ENCODE measurements around the gene PTK7. TPM values are rescaled to one million over a fixed set of nuclear protein-coding genes. Genes with fewer than 3 reads are reported as not detected.
"Not testable (repeated sequence)": the region's sequence is repeated elsewhere in the genome, so short reads cannot be mapped to it uniquely, and the experiment has no call there.

PTK7 gene
- total and polyA plus RNA-seq, 5 donors from 2014 or later: 0.25 to 2.3 TPM; not detected in 3

DNA sequence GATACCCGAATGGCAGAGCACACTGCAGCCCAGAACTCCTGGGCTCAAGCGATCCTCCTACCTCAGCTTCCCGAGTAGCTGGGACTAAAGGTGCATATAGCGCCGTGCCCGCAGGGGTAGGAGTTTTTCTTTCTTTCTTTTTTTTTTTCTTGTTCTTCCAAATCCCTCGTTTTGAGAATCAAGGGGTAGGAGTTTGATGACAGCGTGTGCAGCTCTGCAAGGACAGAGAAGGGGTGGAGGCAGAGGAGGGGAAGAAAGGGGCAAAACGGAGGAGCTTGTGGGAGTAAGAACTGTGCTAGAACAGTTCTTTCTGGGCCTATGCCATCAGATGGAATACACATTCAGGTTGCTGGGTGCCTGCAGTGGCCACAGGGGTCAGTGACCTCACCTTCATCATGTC lies 39.4 kb upstream of the PTK7 start:
- no peaks in the 10 kb centered on the region for H3K4me1 ChIP-seq (ENCODE audit: control insufficient read depth, insufficient read depth, low read length, poor library complexity, severe bottlenecking)
- H3K4me1 Mint-ChIP-seq: peaks cover 0 to 5% (median 1%) of the 10 kb centered on the region in 4 donors
- no peaks in the 10 kb centered on the region for H3K27me3 ChIP-seq (ENCODE audit: control insufficient read depth, insufficient read depth, low read length)
- no peaks in the 10 kb centered on the region for H3K9me3 ChIP-seq (ENCODE audit: control insufficient read depth in 2 of 2, low read length in 2 of 2)
- no peaks in the 10 kb centered on the region for H3K27me3 Mint-ChIP-seq
- peaks cover 35% of the 10 kb centered on the region for H3K36me3 ChIP-seq (ENCODE audit: control insufficient read depth, insufficient read depth, low read length)
- no peak overlapping the region for H3K4me3 ChIP-seq (ENCODE audit: low read depth, low read length)
- no peak for ATAC-seq (ENCODE audit: low read depth in 2 of 2)
- H3K27ac ChIP-seq (ENCODE audit: insufficient read depth, low read length, poor library complexity, severe bottlenecking): no peak overlapping the region
- H3K36me3 Mint-ChIP-seq: peaks cover 36% of the 10 kb centered on the region
- DNase-seq: no peak
- no peak overlapping the region for H3K27ac Mint-ChIP-seq
- H3K9me3 Mint-ChIP-seq: no peaks in the 10 kb centered on the region
- H3K4me3 Mint-ChIP-seq: no peak overlapping the region

DNA sequence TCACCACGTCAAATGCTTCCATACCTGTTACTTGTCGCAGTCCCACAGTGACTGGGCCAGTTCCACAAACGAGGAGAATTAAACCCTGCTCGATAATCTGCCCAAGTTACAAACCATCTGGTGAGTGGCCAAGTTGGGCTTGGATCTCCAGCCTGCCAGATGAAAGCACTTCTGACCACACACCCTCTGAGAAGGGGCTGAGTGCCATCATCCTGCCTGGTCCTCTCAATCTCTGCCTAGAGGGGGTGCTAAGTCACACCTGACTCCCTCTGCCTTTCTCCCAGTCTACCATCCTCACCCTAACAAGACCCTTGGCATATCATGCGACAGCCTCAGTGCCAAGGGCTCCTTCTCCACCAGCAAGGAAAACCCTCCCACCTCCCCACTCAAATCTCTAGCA lies 38.9 kb upstream of the PTK7 start:
- peaks cover 0 to 7% (median 1%) of the 10 kb centered on the region in 4 donors for H3K4me1 Mint-ChIP-seq
- Histone ChIP-seq H3K4me3 (ENCODE audit: low read depth, low read length) (no peak overlapping the region), H3K36me3 (ENCODE audit: control insufficient read depth, insufficient read depth, low read length) (peaks cover 34% of the 10 kb centered on the region), H3K27me3 (ENCODE audit: control insufficient read depth, insufficient read depth, low read length) (no peaks in the 10 kb centered on the region), H3K9me3 (ENCODE audit: control insufficient read depth in 2 of 2, low read length in 2 of 2) (no peaks in the 10 kb centered on the region), H3K4me1 (ENCODE audit: control insufficient read depth, insufficient read depth, low read length, poor library complexity, severe bottlenecking) (no peaks in the 10 kb centered on the region), H3K27ac (ENCODE audit: insufficient read depth, low read length, poor library complexity, severe bottlenecking) (no peak overlapping the region)
- H3K9me3 Mint-ChIP-seq: no peaks in the 10 kb centered on the region
- no peaks in the 10 kb centered on the region for H3K27me3 Mint-ChIP-seq
- ATAC-seq (ENCODE audit: low read depth in 2 of 2) (no peak), DNase-seq (no peak)
- peaks cover 35% of the 10 kb centered on the region for H3K36me3 Mint-ChIP-seq
- H3K27ac Mint-ChIP-seq: peak overlapping the region in 1 of 3 donors; percentile 86
- no peak overlapping the region for H3K4me3 Mint-ChIP-seq

DNA sequence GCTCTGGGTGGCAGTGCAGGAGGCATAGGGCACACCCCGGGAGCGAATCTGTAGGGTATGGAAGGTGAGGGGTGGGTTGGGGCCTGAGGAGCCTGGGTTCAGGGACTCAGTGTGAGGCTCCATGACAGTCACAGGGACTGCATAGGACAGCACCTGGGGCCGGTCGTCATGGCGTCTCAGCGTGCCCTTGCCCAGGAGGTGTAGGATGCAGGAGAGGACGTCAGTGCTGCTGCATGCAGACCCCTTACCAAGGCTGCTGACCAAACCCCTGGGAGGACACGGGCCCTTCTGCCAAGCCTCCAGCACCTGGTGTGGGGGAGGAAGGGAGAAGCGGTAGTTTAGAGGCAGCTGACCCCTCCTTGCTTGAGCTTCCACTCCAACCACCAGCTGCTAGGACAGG lies 38.4 kb upstream of the PTK7 start:
- peak overlapping the region in 1 of 3 donors; percentile 86 for H3K27ac Mint-ChIP-seq

DNA sequence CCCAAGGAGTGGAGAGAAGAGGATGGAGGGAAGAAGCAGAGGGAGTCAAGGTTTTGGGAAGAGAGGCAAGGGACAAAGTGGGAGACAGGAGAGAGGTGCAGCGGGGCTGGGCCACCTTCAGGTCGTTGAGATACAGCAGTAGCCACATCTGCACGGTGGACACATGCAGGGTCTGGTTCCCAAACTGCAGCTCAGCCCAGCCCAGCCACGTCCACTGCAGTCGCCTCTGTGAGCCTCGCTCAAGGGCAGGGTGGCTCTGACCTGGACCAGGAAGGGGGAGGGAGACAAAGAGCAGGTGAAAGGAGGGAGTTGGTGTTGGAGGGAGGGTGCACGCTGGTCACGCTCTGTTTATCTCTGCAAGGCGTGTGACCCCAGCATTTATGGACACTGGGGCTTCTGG lies 37.4 kb upstream of the PTK7 start:
- Histone ChIP-seq H3K36me3 (ENCODE audit: control insufficient read depth, insufficient read depth, low read length) (peaks cover 29% of the 10 kb centered on the region), H3K4me3 (ENCODE audit: low read depth, low read length) (no peak overlapping the region), H3K27me3 (ENCODE audit: control insufficient read depth, insufficient read depth, low read length) (no peaks in the 10 kb centered on the region), H3K9me3 (ENCODE audit: control insufficient read depth in 2 of 2, low read length in 2 of 2) (no peaks in the 10 kb centered on the region), H3K27ac (ENCODE audit: insufficient read depth, low read length, poor library complexity, severe bottlenecking) (no peak overlapping the region), H3K4me1 (ENCODE audit: control insufficient read depth, insufficient read depth, low read length, poor library complexity, severe bottlenecking) (no peaks in the 10 kb centered on the region)
- Mint-ChIP-seq H3K4me1 (peaks cover 0 to 4% (median 0%) of the 10 kb centered on the region in 4 donors), H3K27me3 (no peaks in the 10 kb centered on the region), H3K9me3 (no peaks in the 10 kb centered on the region), H3K27ac (peak overlapping the region in 1 of 3 donors; percentile 25), H3K36me3 (peaks cover 34% of the 10 kb centered on the region), H3K4me3 (no peak overlapping the region)
- DNase-seq (no peak), ATAC-seq (ENCODE audit: low read depth in 2 of 2) (no peak)

More for the DNA sequence above, 38.4 kb upstream of the PTK7 start:
- peaks cover 0 to 7% (median 1%) of the 10 kb centered on the region in 4 donors for H3K4me1 Mint-ChIP-seq
- H3K9me3 Mint-ChIP-seq: no peaks in the 10 kb centered on the region
- H3K9me3 ChIP-seq (ENCODE audit: control insufficient read depth in 2 of 2, low read length in 2 of 2): no peaks in the 10 kb centered on the region
- peaks cover 35% of the 10 kb centered on the region for H3K36me3 Mint-ChIP-seq
- H3K27me3 Mint-ChIP-seq: no peaks in the 10 kb centered on the region
- peaks cover 34% of the 10 kb centered on the region for H3K36me3 ChIP-seq (ENCODE audit: control insufficient read depth, insufficient read depth, low read length)
- no peaks in the 10 kb centered on the region for H3K4me1 ChIP-seq (ENCODE audit: control insufficient read depth, insufficient read depth, low read length, poor library complexity, severe bottlenecking)
- H3K4me3 Mint-ChIP-seq: no peak overlapping the region
- no peak for ATAC-seq (ENCODE audit: low read depth in 2 of 2)
- no peak overlapping the region for H3K4me3 ChIP-seq (ENCODE audit: low read depth, low read length)
- H3K27me3 ChIP-seq (ENCODE audit: control insufficient read depth, insufficient read depth, low read length): no peaks in the 10 kb centered on the region
- H3K27ac ChIP-seq (ENCODE audit: insufficient read depth, low read length, poor library complexity, severe bottlenecking): no peak overlapping the region
- DNase-seq: no peak

DNA sequence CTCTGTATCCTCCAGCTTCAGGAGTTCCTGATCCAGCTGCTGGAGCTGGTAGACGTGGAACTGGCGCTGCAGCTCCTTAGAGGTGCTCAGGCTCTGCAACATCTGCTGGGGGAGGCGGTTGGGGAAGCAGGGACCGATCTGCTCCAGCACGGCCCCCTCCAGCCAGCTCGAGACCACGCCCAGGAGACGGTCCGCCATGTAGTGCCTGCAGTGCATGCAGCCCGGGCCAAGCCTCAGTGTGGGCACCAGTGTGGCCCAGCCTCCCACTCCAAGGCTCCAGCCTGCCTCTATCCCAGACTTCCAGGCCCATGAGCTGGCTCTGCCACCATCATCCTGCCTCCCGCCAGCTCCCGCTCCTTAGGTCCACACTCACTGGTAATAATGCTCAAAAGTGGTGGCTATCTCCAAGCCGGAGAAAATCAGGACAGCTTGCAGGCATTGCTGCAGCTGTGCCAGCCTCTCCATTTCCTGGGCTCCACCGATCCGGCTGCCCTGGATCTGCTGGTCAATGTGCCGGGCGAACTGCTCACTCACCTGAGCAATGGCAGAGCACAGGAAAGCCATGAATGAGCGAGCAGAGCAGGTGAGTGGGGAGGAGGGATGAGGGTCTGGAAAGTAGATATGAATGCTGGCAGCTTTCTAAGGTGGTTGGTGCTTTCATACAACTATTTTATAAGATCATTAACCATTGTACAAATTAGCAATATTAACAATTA lies 35.4 kb upstream of the PTK7 start:
- Mint-ChIP-seq H3K4me3 (peak overlapping the region in 1 of 4 donors; percentile 35), H3K4me1 (peaks cover 0 to 2% (median 0%) of the 10 kb centered on the region in 4 donors), H3K27ac (peak overlapping the region in 1 of 3 donors; percentile 76), H3K9me3 (no peaks in the 10 kb centered on the region), H3K36me3 (peaks cover 31% of the 10 kb centered on the region), H3K27me3 (no peaks in the 10 kb centered on the region)
- Histone ChIP-seq H3K9me3 (ENCODE audit: control insufficient read depth in 2 of 2, low read length in 2 of 2) (no peaks in the 10 kb centered on the region), H3K4me1 (ENCODE audit: control insufficient read depth, insufficient read depth, low read length, poor library complexity, severe bottlenecking) (no peaks in the 10 kb centered on the region), H3K36me3 (ENCODE audit: control insufficient read depth, insufficient read depth, low read length) (peaks cover 28% of the 10 kb centered on the region), H3K27ac (ENCODE audit: insufficient read depth, low read length, poor library complexity, severe bottlenecking) (no peak overlapping the region), H3K4me3 (ENCODE audit: low read depth, low read length) (no peak overlapping the region), H3K27me3 (ENCODE audit: control insufficient read depth, insufficient read depth, low read length) (no peaks in the 10 kb centered on the region)
- no peak for ATAC-seq (ENCODE audit: low read depth in 2 of 2)
- no peak for DNase-seq

DNA sequence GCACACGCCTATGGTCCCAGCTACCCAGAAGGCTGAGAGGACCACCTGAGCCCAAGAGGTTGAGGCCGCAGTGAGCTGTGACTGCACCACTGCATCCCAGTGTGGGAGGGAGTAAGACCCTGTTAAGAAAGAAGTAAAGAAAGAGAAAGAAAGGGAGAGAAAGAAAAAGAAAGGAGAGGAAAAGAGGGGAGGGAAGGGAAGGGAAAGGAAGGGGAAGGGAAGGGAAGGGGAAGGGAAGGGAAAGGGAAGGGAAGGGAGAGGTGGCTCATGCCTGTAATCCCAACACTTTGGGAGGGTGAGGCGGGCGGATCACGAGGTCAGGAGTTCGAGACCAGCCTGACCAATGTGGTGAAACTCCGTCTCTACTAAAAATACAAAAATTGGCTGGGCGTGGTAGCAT lies 34.6 kb upstream of the PTK7 start:
- peaks cover 35% of the 10 kb centered on the region for H3K36me3 Mint-ChIP-seq
- H3K4me3 Mint-ChIP-seq; H3K4me1 Mint-ChIP-seq; H3K27ac ChIP-seq (ENCODE audit: insufficient read depth, low read length, poor library complexity, severe bottlenecking); H3K27me3 ChIP-seq (ENCODE audit: control insufficient read depth, insufficient read depth, low read length); H3K27ac Mint-ChIP-seq; H3K4me3 ChIP-seq (ENCODE audit: low read depth, low read length); DNase-seq; H3K4me1 ChIP-seq (ENCODE audit: control insufficient read depth, insufficient read depth, low read length, poor library complexity, severe bottlenecking); H3K9me3 ChIP-seq (ENCODE audit: control insufficient read depth in 2 of 2, low read length in 2 of 2); ATAC-seq (ENCODE audit: low read depth in 2 of 2); H3K27me3 Mint-ChIP-seq; H3K9me3 Mint-ChIP-seq: not testable (repeated sequence)
- H3K36me3 ChIP-seq (ENCODE audit: control insufficient read depth, insufficient read depth, low read length): peaks cover 32% of the 10 kb centered on the region

DNA sequence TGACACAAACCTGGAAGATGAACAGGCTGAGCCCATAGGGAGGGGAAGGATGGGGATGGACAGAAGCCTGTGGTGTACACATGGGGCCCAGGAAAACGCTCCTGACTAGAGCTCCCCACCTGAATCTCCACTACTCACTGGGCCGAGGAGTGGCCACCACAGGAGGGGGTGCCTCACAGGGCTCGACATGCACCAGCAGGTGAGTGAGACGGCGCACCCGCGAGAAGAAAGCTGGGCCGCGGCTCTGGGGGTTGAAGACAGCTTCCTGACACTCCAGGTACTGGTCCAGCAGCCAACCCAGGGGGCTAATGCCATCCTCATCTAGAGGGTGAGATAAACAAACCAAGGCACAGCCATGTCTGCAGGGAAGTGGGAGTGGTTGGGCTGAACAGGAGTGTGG lies 32.8 kb upstream of the PTK7 start:
- ATAC-seq (ENCODE audit: low read depth in 2 of 2) (no peak), DNase-seq (no peak)
- Histone ChIP-seq H3K27me3 (ENCODE audit: control insufficient read depth, insufficient read depth, low read length) (no peaks in the 10 kb centered on the region), H3K36me3 (ENCODE audit: control insufficient read depth, insufficient read depth, low read length) (peaks cover 31% of the 10 kb centered on the region), H3K9me3 (ENCODE audit: control insufficient read depth in 2 of 2, low read length in 2 of 2) (no peaks in the 10 kb centered on the region), H3K4me3 (ENCODE audit: low read depth, low read length) (no peak overlapping the region), H3K4me1 (ENCODE audit: control insufficient read depth, insufficient read depth, low read length, poor library complexity, severe bottlenecking) (no peaks in the 10 kb centered on the region), H3K27ac (ENCODE audit: insufficient read depth, low read length, poor library complexity, severe bottlenecking) (no peak overlapping the region)
- Mint-ChIP-seq H3K27me3 (no peaks in the 10 kb centered on the region), H3K4me3 (no peak overlapping the region), H3K36me3 (peaks cover 30% of the 10 kb centered on the region), H3K4me1 (peaks cover 0 to 2% (median 0%) of the 10 kb centered on the region in 4 donors), H3K27ac (no peak overlapping the region), H3K9me3 (no peaks in the 10 kb centered on the region)

DNA sequence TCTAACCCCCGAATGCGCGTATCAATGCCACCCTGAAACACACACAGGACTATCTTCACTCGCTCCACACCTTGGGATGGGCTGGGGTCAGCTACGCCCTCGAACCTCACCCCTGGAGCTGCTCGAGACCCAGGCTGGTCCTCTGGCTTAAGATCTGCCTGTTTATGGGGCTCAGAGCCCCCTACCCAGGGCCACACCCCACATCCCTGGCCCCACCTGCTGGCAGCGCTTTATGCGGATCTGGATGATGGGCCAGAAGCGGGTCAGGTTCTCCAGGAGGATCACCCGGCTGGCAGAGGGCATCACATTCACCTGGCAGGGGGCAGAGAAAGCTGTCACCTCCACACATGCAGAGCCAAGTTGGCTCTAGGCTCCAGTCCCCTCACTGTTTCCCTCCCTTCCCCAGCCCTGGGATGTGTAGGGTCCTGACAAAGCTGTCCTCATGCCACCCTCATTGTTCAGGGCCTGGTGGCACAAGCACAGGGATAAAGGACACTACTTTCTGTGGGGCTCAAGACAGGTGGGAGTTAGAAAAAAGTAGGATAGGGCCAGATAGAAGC lies 30.7 kb upstream of the PTK7 start:
- Histone ChIP-seq H3K36me3 (ENCODE audit: control insufficient read depth, insufficient read depth, low read length) (peaks cover 30% of the 10 kb centered on the region), H3K27me3 (ENCODE audit: control insufficient read depth, insufficient read depth, low read length) (no peaks in the 10 kb centered on the region), H3K4me3 (ENCODE audit: low read depth, low read length) (no peak overlapping the region), H3K4me1 (ENCODE audit: control insufficient read depth, insufficient read depth, low read length, poor library complexity, severe bottlenecking) (no peaks in the 10 kb centered on the region), H3K27ac (ENCODE audit: insufficient read depth, low read length, poor library complexity, severe bottlenecking) (no peak overlapping the region), H3K9me3 (ENCODE audit: control insufficient read depth in 2 of 2, low read length in 2 of 2) (no peaks in the 10 kb centered on the region)
- ATAC-seq (ENCODE audit: low read depth in 2 of 2): no peak
- Mint-ChIP-seq H3K4me3 (no peak overlapping the region), H3K9me3 (no peaks in the 10 kb centered on the region), H3K27me3 (no peaks in the 10 kb centered on the region), H3K36me3 (peaks cover 32% of the 10 kb centered on the region), H3K4me1 (peaks cover 0 to 5% (median under 1%) of the 10 kb centered on the region in 4 donors), H3K27ac (no peak overlapping the region)
- no peak for DNase-seq
